ENCODE results near the gene TRAF3IP1. TPM values are rescaled to one million over a fixed set of nuclear protein-coding genes. Genes with fewer than 3 reads are reported as not detected.

Gene TRAF3IP1
- total and polyA plus RNA-seq, 2 of the 13 experiments (the other 11 are each of a cell fraction or from before 2014, with no cell fraction given), result 4.1 to 12.9 TPM

DNA sequence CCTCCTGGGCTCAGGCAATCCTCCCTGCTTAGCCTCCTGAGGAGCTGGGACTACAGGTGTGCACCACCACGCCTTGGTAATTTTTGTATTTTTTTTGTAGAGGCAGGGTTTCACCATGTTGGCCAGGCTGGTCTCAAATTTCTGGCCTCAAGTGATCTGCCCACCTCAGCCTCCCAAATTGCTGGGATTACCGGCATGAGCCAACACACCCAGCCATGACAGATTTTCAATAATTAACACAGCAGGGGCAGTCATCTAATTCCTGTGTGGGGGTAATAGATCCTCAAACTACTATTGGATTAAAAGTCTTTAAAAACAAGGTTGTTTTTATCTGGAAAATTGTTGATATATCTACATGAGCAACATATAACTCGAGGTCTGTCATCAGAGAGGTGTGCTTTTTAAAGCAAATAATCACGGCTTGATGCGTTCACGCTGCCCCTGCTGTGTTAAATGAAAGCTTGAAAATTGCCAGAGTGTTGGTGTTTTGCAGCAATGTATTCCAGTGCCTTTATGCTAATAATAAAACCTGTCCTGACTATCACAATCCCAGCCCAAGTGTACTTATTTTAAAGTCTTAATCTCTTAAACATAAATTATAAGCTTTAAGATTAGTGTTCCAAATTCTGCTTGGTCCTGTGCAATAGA lies 70.8 kb downstream of the TRAF3IP1 start:
- H3K4me3 ChIP-seq (replicated peaks in 1 of 3; ENCODE audit: insufficient read depth in 1 of 3, low read depth in 2 of 3, low read length in 3 of 3), result no peak overlapping the region
- in situ Hi-C loops (cut with HindIII; ENCODE audit: extremely low pct_ligation_motif_present, low pct_unique_long_range_greater_than_20kb) (no loop called here), intact Hi-C loops (cut with micrococcal nuclease; ENCODE audit: unreplicated experiment) (no loop called here)
- no peak overlapping the region for H3K27ac ChIP-seq (ENCODE audit: extremely low read length, insufficient read depth, low read length)
- POLR2A ChIA-PET, result no interaction called here
- no peaks in the 10 kb centered on the region; a peak in 1 of 5 replicates for H3K36me3 ChIP-seq (replicated peaks in 1 of 2; ENCODE audit: control insufficient read depth in 1 of 2, insufficient read depth in 2 of 2, low read length in 2 of 2)
- no peak overlapping the region for H3K4me2 ChIP-seq (ENCODE audit: low read depth, low read length)
- no peaks in the 10 kb centered on the region for H3K9me3 ChIP-seq (ENCODE audit: low read length)
- no peak overlapping the region for H2AFZ ChIP-seq (ENCODE audit: low read length)
- FAIRE-seq, result no peak
- no peak for ATAC-seq
- CTCF ChIA-PET (ENCODE audit: low intra/inter-chr PET ratio, low total read pairs), result no interaction called here
- no peaks in the 10 kb centered on the region for H4K20me1 ChIP-seq (ENCODE audit: insufficient read depth, low read length)
- H3K79me2 ChIP-seq (ENCODE audit: insufficient read depth, low read length), result no peaks in the 10 kb centered on the region
- DNase-seq (ENCODE audit: low spot score), result no peak
- TF ChIP-seq ZNF484 (CRISPR knock-in tag; IDR thresholded peaks at IDR 0.05; ENCODE audit: borderline replicate concordance, low read depth), result no peak
- no peak for TF ChIP-seq GATAD1 (CRISPR knock-in tag; IDR thresholded peaks at IDR 0.05)
- TF ChIP-seq ATF7 (IDR thresholded peaks at IDR 0.05), result no peak
- TF ChIP-seq ATF7 (CRISPR knock-in tag; IDR thresholded peaks at IDR 0.05), result no peak
- no peak for TF ChIP-seq TCF12 (IDR thresholded peaks at IDR 0.05)
- no peak for TF ChIP-seq TCF12 (CRISPR knock-in tag; IDR thresholded peaks at IDR 0.05)
- TF ChIP-seq ZNF329 (CRISPR knock-in tag; IDR thresholded peaks at IDR 0.05; ENCODE audit: low read depth), result no peak
- TF ChIP-seq, protein P1, sequence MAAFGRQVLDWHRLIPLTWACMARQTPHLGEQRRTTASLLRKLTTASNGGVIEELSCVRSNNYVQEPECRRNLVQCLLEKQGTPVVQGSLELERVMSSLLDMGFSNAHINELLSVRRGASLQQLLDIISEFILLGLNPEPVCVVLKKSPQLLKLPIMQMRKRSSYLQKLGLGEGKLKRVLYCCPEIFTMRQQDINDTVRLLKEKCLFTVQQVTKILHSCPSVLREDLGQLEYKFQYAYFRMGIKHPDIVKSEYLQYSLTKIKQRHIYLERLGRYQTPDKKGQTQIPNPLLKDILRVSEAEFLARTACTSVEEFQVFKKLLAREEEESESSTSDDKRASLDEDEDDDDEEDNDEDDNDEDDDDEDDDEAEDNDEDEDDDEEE (CRISPR knock-in tag; IDR thresholded peaks at IDR 0.05), result no peak
- no peak for TF ChIP-seq ETV5 (CRISPR knock-in tag; IDR thresholded peaks at IDR 0.05; ENCODE audit: borderline replicate concordance)
- H3K27me3 ChIP-seq (ENCODE audit: control insufficient read depth in 1 of 2, insufficient read depth in 2 of 2, low read length in 2 of 2), result no peaks in the 10 kb centered on the region
- H3K9ac ChIP-seq (ENCODE audit: insufficient read depth, low read depth, low read length), result no peak overlapping the region
- BruUV-seq (replicated peaks), result no TSS peak
- H3K4me1 ChIP-seq (ENCODE audit: insufficient read depth, low read length), result peaks cover 32% of the 10 kb centered on the region
- 96% methylated on average over 6 of the region's 6 CpGs for WGBS (ENCODE audit: low lambda C conversion rate)
